Measurements from ENCODE around the gene MYBPHL. TPM values are rescaled to one million over a fixed set of nuclear protein-coding genes. Genes with fewer than 3 reads are reported as not detected.
A peak's percentile ranks its signal among the peaks of the same experiment; 100 is the strongest.
"Not testable (repeated sequence)": the region's sequence is repeated elsewhere in the genome, so short reads cannot be mapped to it uniquely, and the experiment has no call there.

The MYBPHL gene
- total and polyA plus RNA-seq, 4 experiments from 2014 or later = not detected

GRCh38 chr1:109290137-109290536, 16.7 kb downstream of the MYBPHL start:
- H3K27ac Mint-ChIP-seq = no peak overlapping the region
- H3K4me3 Mint-ChIP-seq = no peak overlapping the region
- Histone ChIP-seq H3K36me3 (ENCODE audit: insufficient read depth, low read length) (no peaks in the 10 kb centered on the region), H3K9me3 (ENCODE audit: control insufficient read depth in 1 of 2, low read length in 2 of 2) (no peaks in the 10 kb centered on the region), H3K4me1 (ENCODE audit: insufficient read depth, low read length) (no peaks in the 10 kb centered on the region), H3K27me3 (ENCODE audit: insufficient read depth, low read length) (no peaks in the 10 kb centered on the region), H3K4me3 (ENCODE audit: low read length in 2 of 2) (no peak overlapping the region), H3K27ac (ENCODE audit: low read depth, low read length) (no peak overlapping the region)
- peaks cover 4 to 10% of the 10 kb centered on the region in 2 donors for H3K27me3 Mint-ChIP-seq
- H3K4me1 Mint-ChIP-seq = no peaks in the 10 kb centered on the region
- no peaks in the 10 kb centered on the region for H3K36me3 Mint-ChIP-seq
- ChIA-PET CTCF (ENCODE audit: partially characterized antibody) (no interaction called here), POLR2A (ENCODE audit: partially characterized antibody) (no interaction called here)
- no peaks in the 10 kb centered on the region for H3K9me3 Mint-ChIP-seq
- no peak for DNase-seq
- intact Hi-C loops (cut with micrococcal nuclease) = no loop called here

GRCh38 chr1:109286762-109287161, 20.0 kb downstream of the MYBPHL start:
- H3K27me3 Mint-ChIP-seq; intact Hi-C loops (cut with micrococcal nuclease); DNase-seq; H3K9me3 ChIP-seq (ENCODE audit: control insufficient read depth in 1 of 2, low read length in 2 of 2); H3K27me3 ChIP-seq (ENCODE audit: insufficient read depth, low read length); POLR2A ChIA-PET (ENCODE audit: partially characterized antibody); H3K4me3 Mint-ChIP-seq; H3K36me3 Mint-ChIP-seq; H3K27ac ChIP-seq (ENCODE audit: low read depth, low read length); H3K4me3 ChIP-seq (ENCODE audit: low read length in 2 of 2); H3K36me3 ChIP-seq (ENCODE audit: insufficient read depth, low read length); H3K9me3 Mint-ChIP-seq: not testable (repeated sequence)
- CTCF ChIA-PET (ENCODE audit: partially characterized antibody) = interaction anchor here (0.7 to 0.9 kb wide), 2 partner anchors 16 to 26 kb away, joined by 3 read pairs; no protein-coding TSS in a partner anchor
- H3K4me1 ChIP-seq (ENCODE audit: insufficient read depth, low read length) = peaks cover 22% of the 10 kb centered on the region
- Mint-ChIP-seq H3K4me1 (peaks cover 8 to 26% (median 16%) of the 10 kb centered on the region in 4 donors), H3K27ac (peak overlapping the region in 1 of 7 donors; percentile 37)

GRCh38 chr1:109283748-109284600, 22.8 kb downstream of the MYBPHL start:
- Histone ChIP-seq H3K4me1 (ENCODE audit: insufficient read depth, low read length) (peaks cover 23% of the 10 kb centered on the region), H3K9me3 (ENCODE audit: control insufficient read depth in 1 of 2, low read length in 2 of 2) (no peaks in the 10 kb centered on the region), H3K27me3 (ENCODE audit: insufficient read depth, low read length) (no peaks in the 10 kb centered on the region), H3K27ac (ENCODE audit: low read depth, low read length) (peak overlapping the region; percentile 59), H3K4me3 (ENCODE audit: low read length in 2 of 2) (peak overlapping the region; percentile 74 to 91), H3K36me3 (ENCODE audit: insufficient read depth, low read length) (no peaks in the 10 kb centered on the region)
- CTCF ChIA-PET (ENCODE audit: partially characterized antibody) = interaction anchor here (1.1 to 9.5 kb wide), 4 partner anchors 20 to 249 kb away, joined by 3 to 193 read pairs (median 90); partner anchors contain the start of genes CELSR2 and SORT1
- Mint-ChIP-seq H3K4me3 (peak overlapping the region; percentile 91 to 100 (median 96)), H3K9me3 (no peaks in the 10 kb centered on the region), H3K27me3 (no peaks in the 10 kb centered on the region), H3K27ac (peak overlapping the region; percentile 71 to 93 (median 92)), H3K36me3 (peaks cover 0 to 4% of the 10 kb centered on the region in 2 donors), H3K4me1 (peaks cover 8 to 30% (median 16%) of the 10 kb centered on the region in 4 donors)
- DNase-seq = no peak
- intact Hi-C loops (cut with micrococcal nuclease) = loop anchor here (1.0 to 2.0 kb wide), 4 partner anchors 115 to 248 kb away; partner anchors contain the start of genes CYB561D1 and PSMA5
- POLR2A ChIA-PET (ENCODE audit: partially characterized antibody) = interaction anchor here (0.5 to 2.4 kb wide), 9 partner anchors 34 to 1651 kb away, joined by 3 to 12 read pairs (median 6); partner anchors contain the start of genes ATXN7L2, CELSR2, ELAPOR1 and SARS1

GRCh38 chr1:109282952-109283747, 23.7 kb downstream of the MYBPHL start, which contains the start of gene PSRC1:
Gene PSRC1 (minus strand): TSS chr1:109283145.
- peak within 1 kb of the TSS; percentile 74 to 91 for H3K4me3 ChIP-seq (ENCODE audit: low read length in 2 of 2)
- no peaks in the 10 kb centered on the region for H3K27me3 ChIP-seq (ENCODE audit: insufficient read depth, low read length)
- peak within 1 kb of the TSS; percentile 91 to 100 (median 96) for H3K4me3 Mint-ChIP-seq
- no peaks in the 10 kb centered on the region for H3K9me3 ChIP-seq (ENCODE audit: control insufficient read depth in 1 of 2, low read length in 2 of 2)
- no peaks in the 10 kb centered on the region for H3K27me3 Mint-ChIP-seq
- intact Hi-C loops (cut with micrococcal nuclease) = loop anchor here (1.0 to 2.0 kb wide), 4 partner anchors 116 to 249 kb away; partner anchors contain the start of genes CYB561D1 and PSMA5
- H3K27ac ChIP-seq (ENCODE audit: low read depth, low read length) = peak within 1 kb of the TSS; percentile 59
- CTCF ChIA-PET (ENCODE audit: partially characterized antibody) = interaction anchor here (0.9 to 9.5 kb wide), 7 partner anchors 19 to 250 kb away, joined by 3 to 193 read pairs (median 5); partner anchors contain the start of genes CELSR2, CYB561D1 and SORT1
- H3K4me1 Mint-ChIP-seq = peaks cover 8 to 30% (median 16%) of the 10 kb centered on the region in 4 donors
- peaks cover 23% of the 10 kb centered on the region for H3K4me1 ChIP-seq (ENCODE audit: insufficient read depth, low read length)
- no peaks in the 10 kb centered on the region for H3K36me3 ChIP-seq (ENCODE audit: insufficient read depth, low read length)
- peak within 1 kb of the TSS; percentile 82 to 93 (median 92) for H3K27ac Mint-ChIP-seq
- POLR2A ChIA-PET (ENCODE audit: partially characterized antibody) = interaction anchor here (0.5 to 2.4 kb wide), 16 partner anchors 33 to 1652 kb away, joined by 3 to 12 read pairs (median 4); partner anchors contain the start of genes ATXN7L2, CELSR2, ELAPOR1 and GNAI3
- DNase-seq = peak; percentile 87 to 91 (median 88)
- H3K36me3 Mint-ChIP-seq = peaks cover 0 to 4% of the 10 kb centered on the region in 2 donors
- no peaks in the 10 kb centered on the region for H3K9me3 Mint-ChIP-seq

GRCh38 chr1:109282497-109282951, 24.3 kb downstream of the MYBPHL start:
- intact Hi-C loops (cut with micrococcal nuclease) = loop anchor here (2.0 kb wide), 1 partner anchor 212 kb away; the partner anchor contains the start of gene CYB561D1
- Mint-ChIP-seq H3K27ac (peak overlapping the region in 5 of 7 donors; percentile 83 to 93 (median 92)), H3K36me3 (peaks cover 0 to 4% of the 10 kb centered on the region in 2 donors), H3K4me3 (peak overlapping the region; percentile 91 to 100 (median 96)), H3K9me3 (no peaks in the 10 kb centered on the region), H3K27me3 (no peaks in the 10 kb centered on the region), H3K4me1 (peaks cover 8 to 30% (median 16%) of the 10 kb centered on the region in 4 donors)
- peak overlapping the region; percentile 59 for H3K27ac ChIP-seq (ENCODE audit: low read depth, low read length)
- DNase-seq = no peak
- H3K36me3 ChIP-seq (ENCODE audit: insufficient read depth, low read length) = no peaks in the 10 kb centered on the region
- H3K4me3 ChIP-seq (ENCODE audit: low read length in 2 of 2) = peak overlapping the region; percentile 74 to 91
- POLR2A ChIA-PET (ENCODE audit: partially characterized antibody) = interaction anchor here (0.7 to 2.4 kb wide), 13 partner anchors 33 to 590 kb away, joined by 3 to 12 read pairs (median 5); partner anchors contain the start of genes ATXN7L2, CELSR2, ELAPOR1 and GNAI3
- no peaks in the 10 kb centered on the region for H3K27me3 ChIP-seq (ENCODE audit: insufficient read depth, low read length)
- no peaks in the 10 kb centered on the region for H3K9me3 ChIP-seq (ENCODE audit: control insufficient read depth in 1 of 2, low read length in 2 of 2)
- H3K4me1 ChIP-seq (ENCODE audit: insufficient read depth, low read length) = peaks cover 23% of the 10 kb centered on the region
- CTCF ChIA-PET (ENCODE audit: partially characterized antibody) = interaction anchor here (0.9 to 9.5 kb wide), 6 partner anchors 33 to 251 kb away, joined by 3 to 193 read pairs (median 4); partner anchors contain the start of genes CELSR2, CYB561D1 and SORT1

- peak overlapping the region; percentile 91 to 100 (median 96) for H3K4me3 Mint-ChIP-seq
- peaks cover 8 to 30% (median 18%) of the 10 kb centered on the region in 4 donors for H3K4me1 Mint-ChIP-seq
- POLR2A ChIA-PET (ENCODE audit: partially characterized antibody) = interaction anchor here (0.7 to 2.4 kb wide), 7 partner anchors 117 to 267 kb away, joined by 3 to 12 read pairs (median 6); partner anchors contain the start of genes ATXN7L2, ELAPOR1 and GNAI3
- peak overlapping the region in 1 of 2 donors; percentile 91 for H3K4me3 ChIP-seq (ENCODE audit: low read length in 2 of 2)
- H3K9me3 Mint-ChIP-seq = no peaks in the 10 kb centered on the region
- H3K9me3 ChIP-seq (ENCODE audit: control insufficient read depth in 1 of 2, low read length in 2 of 2) = no peaks in the 10 kb centered on the region
- intact Hi-C loops (cut with micrococcal nuclease) = loop anchor here (2.0 kb wide), 1 partner anchor 213 kb away; the partner anchor contains the start of gene CYB561D1
- peak overlapping the region in 4 of 7 donors; percentile 10 to 86 (median 80) for H3K27ac Mint-ChIP-seq
- H3K27ac ChIP-seq (ENCODE audit: low read depth, low read length) = no peak overlapping the region
- peaks cover 0 to 4% of the 10 kb centered on the region in 2 donors for H3K36me3 Mint-ChIP-seq
- H3K27me3 Mint-ChIP-seq = no peaks in the 10 kb centered on the region
- no peaks in the 10 kb centered on the region for H3K36me3 ChIP-seq (ENCODE audit: insufficient read depth, low read length)
- CTCF ChIA-PET (ENCODE audit: partially characterized antibody) = interaction anchor here (0.9 to 9.5 kb wide), 5 partner anchors 34 to 251 kb away, joined by 3 to 193 read pairs (median 6); partner anchors contain the start of genes CYB561D1 and SORT1
- peaks cover 26% of the 10 kb centered on the region for H3K4me1 ChIP-seq (ENCODE audit: insufficient read depth, low read length)
- H3K27me3 ChIP-seq (ENCODE audit: insufficient read depth, low read length) = no peaks in the 10 kb centered on the region
- DNase-seq = no peak
Observed at GRCh38 chr1:109281680-109282496, 24.9 kb downstream of the MYBPHL start.

Measured in CD4-positive, alpha-beta memory T cell (primary cell).